Measurements from ENCODE around the gene ATP11C.

ATP11C gene

GRCh38 chrX:139801397-139801813, 131.4 kb downstream of the ATP11C start:
- DNase-seq: no peak

DNA sequence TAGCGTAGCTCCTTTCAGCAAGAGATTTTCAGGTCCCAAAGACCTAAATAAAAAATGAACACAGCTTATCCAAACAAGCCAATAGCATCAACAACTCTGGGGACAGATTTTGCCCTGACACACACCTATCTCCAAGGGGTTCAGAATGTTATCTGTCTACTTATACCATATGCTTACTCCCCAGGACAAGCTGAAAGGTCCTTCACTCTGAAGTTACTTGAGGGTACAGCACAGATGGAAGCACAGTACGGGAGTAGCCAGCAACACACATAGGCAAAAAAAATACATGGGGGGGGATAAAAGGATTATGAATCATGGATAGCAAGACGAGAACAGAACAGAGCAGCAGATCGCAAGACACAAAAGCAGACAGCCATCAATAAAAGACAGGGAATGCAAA, 134.2 kb downstream of the ATP11C start:
- no peak for DNase-seq

DNA sequence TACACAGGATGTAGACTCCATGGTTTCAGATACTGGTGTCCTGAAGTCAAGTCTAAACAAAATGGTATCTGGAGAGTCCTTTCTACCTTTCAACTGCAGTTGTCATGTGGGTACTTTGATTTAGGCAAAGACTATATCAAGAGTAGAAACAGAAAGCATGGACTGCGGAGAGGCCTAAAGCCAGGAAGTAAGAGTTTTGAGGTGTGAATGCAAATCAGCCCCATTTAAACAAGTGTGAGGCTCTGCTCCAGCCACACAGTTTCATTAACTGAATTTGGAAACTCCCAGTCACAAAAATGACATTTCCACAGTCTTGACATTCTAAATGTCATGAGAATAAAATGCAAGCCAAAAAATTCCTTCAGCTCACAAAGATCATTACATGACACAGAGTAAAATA, 137.7 kb downstream of the ATP11C start:
- no peak for DNase-seq

- no peak for DNase-seq
These were observed 145.3 kb downstream of the ATP11C start for GRCh38 chrX:139787601-139788000.

DNA sequence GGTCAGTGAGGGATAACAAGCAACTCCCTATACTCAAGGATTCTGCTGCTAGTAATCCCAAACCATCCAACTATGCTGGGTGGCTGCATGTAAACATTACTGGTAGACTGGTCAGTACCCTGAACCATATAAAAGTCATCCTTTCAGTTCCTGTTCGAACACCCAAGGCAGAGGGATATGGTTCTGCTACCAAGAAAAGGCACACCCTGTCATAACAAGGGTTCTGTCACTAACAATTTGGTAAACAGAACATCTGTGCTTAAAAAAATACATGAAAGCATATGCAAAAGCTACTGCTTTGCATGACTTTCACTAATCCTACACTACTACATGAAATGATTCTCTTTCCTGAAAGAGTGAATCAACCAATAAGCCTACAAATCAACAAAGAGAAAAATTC, 148.0 kb downstream of the ATP11C start:
- no peak for DNase-seq

GRCh38 chrX:139783959-139784358, 148.9 kb downstream of the ATP11C start:
- no peak for DNase-seq

DNA sequence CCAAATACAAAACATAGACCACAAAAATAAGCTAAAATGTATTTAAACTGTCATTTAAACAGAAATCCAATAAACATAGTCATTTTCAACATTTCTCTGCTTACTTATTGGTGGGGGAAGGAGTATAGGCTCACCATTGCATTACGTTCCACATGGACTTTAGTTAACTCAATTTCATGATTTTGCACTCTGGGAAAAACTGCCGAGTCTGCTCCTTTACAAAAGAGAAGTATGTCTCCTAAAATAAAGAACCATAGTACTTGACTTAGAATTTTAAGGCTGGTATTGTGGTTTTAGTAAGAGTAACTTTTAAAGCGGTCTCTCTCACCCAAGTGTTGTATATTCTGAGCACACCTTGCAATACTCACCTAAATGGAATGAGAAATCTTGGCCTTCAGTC, 149.8 kb downstream of the ATP11C start:
- no peak for DNase-seq

- DNase-seq: no peak
These were observed 156.3 kb downstream of the ATP11C start for GRCh38 chrX:139776599-139776998.

- no peak for DNase-seq
These were observed 162.5 kb downstream of the ATP11C start for GRCh38 chrX:139770366-139770765.

DNA sequence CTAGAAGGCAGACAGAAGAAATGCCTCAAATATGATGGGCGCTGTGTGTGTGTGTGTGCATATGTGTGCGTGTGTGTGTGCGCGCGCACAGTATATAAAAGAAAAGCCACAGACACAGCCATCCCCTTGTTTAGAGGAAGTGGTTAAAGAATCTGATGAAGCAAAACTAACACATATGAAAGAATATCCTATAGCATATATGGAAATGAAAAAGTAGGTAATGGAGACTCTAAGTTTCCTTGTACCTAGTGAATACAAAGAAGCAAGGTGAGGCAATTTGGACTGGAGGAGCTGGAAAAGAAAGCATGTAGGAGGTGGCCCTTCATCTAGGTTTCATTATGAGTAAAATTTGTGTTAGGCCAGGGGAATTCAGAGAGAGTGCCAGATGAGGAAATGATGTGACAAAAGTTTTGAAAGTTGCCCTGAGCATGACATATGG, 166.3 kb downstream of the ATP11C start:
- peak in 1 of 4 experiments; percentile 0 for DNase-seq

DNA sequence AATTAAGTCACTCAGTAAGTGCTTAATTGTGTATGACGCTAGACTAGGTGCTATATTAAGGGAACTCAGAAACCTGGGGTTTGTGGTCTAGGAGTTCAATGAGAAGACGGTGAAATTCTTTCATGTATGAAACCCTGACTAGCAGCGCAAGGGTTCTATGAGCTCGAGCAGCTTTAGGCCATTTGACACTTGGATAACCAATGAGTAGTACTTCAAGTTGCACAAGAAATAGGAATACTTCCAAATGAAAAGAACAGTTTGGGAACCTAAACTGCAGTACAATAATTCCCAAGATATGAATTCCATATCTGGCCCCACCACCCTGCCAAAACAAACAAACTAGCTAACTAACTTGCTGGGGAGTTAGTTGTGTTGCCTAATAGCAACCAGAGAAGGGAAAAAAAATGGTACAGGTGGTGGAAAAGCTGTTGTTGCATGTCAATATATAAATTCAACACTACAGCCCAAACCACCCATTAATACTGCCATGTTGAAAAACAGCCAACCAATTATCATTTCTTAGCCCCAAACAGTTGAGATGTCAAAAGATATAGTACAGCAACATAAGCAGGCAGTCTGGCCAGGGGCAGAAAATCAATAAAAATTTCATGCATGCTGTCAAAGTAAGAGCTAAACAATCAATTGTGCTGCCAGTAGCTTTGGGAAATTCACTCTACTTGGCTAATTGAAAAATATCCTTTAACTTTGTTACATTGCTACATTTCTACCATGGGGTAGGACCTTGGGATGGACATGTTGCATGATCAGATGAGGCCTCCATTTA, 170.3 kb downstream of the ATP11C start:
- DNase-seq: no peak

DNA sequence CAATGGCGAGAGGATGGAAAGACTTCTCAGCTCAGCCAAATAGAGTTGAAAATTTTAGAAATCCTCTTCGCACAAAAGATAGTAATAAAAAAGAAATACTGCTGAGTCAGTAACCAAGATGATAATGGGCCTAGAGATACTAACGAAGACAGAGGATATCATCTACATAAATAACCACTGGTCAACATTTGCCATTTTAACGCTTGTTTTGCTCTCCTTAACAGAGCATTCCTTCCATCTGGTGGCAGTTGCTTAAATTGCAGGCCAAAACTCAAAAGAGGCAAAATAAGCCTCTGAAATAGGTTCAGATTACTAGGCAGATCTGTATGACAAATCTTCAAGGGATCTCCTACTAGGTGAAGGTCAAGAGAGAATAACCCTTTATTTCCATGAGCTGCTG, 173.2 kb downstream of the ATP11C start:
- DNase-seq: no peak

DNA sequence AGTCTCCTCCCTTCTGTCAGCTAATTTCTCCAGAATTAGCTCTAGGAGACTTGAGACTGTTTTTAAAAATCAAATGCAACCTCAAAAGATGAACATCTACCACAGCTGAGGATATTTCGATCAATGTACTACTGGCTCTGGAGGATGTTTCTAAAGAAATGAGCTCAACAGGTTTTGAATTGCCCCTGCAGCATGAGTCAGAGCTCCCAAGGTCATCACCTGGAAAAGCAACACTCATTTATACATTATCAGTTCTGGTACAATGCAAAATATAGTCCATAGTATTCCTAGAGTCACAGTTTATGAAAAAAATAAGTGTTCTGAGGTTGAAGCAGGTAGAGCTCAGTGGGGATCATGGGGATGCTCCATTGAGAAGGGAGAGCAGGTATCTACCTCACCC, 174.0 kb downstream of the ATP11C start:
- no peak for DNase-seq

DNA sequence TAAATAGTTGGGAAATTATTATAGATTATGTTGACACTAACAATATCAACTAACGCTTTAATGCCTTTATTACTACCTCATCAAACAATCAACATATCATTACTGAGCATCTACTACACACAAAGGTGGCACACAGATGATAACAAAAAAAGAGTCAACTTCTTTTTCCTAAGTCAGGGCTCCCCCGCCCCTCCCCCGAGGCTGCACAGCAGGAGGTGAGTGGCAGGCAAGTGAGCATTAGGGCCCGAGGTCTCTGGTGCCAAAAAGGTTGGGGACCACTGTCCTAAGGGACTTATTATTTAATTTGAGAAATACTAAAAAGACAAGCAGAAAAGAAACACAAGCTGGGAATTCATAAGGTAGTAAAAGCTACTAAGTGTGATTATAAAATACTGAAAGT, 174.6 kb downstream of the ATP11C start:
- DNase-seq: no peak

DNA sequence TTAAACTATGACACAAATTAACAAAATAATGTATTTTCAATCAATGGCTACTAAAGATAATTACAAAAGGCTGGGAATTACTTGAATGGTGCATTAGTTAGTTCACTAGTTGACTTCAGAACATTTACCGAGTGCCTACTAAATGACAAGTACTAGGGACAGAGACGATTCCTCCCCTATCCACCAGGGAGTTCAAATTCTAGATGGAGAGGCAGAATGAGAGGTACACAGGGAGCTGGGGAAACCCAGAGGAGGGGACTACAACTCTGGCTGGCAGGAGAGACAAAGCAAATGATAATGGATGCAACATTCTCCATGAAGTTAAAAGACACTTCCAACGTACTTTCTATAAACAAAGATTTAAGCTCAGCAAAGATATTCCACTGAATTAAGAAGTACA, 181.8 kb downstream of the ATP11C start:
- no peak for DNase-seq

GRCh38 chrX:139750390-139750789, 182.5 kb downstream of the ATP11C start:
- no peak for DNase-seq

DNA sequence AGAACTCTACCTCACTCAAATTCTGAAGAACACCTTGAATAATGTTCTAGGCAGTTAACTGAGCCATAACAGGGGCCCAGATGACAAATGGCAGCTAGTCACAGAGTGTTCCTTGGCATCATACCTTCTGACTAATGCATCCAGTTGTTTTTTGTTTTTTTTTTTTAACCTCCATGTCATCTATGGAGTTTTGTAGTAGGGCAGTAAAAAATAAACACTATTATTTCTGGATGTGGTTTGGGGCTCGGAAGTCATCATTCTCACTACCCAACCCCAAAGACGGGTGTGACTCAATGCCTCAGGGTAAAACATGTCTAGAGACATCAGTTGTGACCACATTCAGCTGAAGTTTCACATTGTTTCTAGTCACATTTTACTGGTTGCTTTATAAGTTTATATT, 193.7 kb downstream of the ATP11C start:
- DNase-seq: no peak

DNA sequence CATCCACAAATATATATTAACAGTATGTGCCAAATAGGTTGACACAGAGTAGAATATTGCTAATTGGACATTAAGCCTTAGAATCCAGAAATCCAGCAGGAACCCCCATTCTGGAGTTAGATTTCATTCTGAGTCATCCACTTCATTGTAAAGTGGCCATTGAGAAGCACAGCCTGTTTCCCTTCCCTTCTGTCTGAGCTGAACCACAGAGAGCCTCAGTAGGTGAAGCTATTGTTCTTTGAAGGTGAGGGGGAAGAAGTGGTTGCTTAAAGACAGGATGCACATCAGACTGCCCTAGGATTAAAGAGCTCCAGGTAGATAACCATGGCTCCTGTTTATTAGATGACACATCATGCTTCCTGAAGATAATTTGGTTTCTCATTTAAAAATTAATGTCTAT, 194.3 kb downstream of the ATP11C start:
- no peak for DNase-seq

- no peak for DNase-seq
These were observed 196.7 kb downstream of the ATP11C start for GRCh38 chrX:139736151-139736550.

GRCh38 chrX:139734996-139735395, 197.9 kb downstream of the ATP11C start:
- no peak for DNase-seq

- no peak for DNase-seq
These were observed 207.1 kb downstream of the ATP11C start for GRCh38 chrX:139725720-139726119.

- DNase-seq: no peak
These were observed 208.2 kb downstream of the ATP11C start for GRCh38 chrX:139724626-139725025.

GRCh38 chrX:139720979-139721378, 211.9 kb downstream of the ATP11C start:
- no peak for DNase-seq

DNA sequence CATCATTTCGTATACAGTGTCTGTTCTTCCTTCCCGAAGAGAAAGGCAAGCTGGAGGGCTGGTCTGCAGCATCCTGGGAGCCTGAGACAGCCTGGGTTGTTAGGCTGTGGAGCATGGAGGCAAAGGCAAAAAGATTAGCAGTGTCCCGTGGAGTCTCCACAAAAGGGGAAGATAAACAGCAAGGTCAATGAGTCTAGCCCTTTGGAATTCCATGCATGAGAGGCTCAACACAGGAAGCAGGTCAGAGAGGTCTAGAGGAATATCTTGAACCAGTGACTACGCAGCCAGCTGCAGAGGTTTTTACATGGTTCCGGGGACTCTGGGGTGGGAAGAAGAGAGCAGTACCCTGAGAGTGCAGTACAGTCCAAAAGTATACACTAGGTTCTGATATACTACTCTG, 212.7 kb downstream of the ATP11C start:
- no peak for DNase-seq

GRCh38 chrX:139708067-139708466, 224.8 kb downstream of the ATP11C start, which contains the start of gene MCF2:
Gene MCF2 (minus strand): TSS chrX:139708167. CDS start chrX:139651744, 56,423 bp downstream.
- DNase-seq: no peak
